Testis (tissue), 3 donors: ENCODE data around the gene RAI1. TPM values are rescaled to one million over a fixed set of nuclear protein-coding genes. Genes with fewer than 3 reads are reported as not detected.
"Not testable (repeated sequence)": the region's sequence is repeated elsewhere in the genome, so short reads cannot be mapped to it uniquely, and the experiment has no call there.

Source experiments
- DNase-seq: peaks from one replicate; pipeline ENCODE4 v3.0.0-alpha.2; 2019
- H3K27ac ChIP-seq, 2 donors: fragments of 200-600 bp; sonication (generic); one replicate each; pipeline ENCODE4 v1.5.1; 2019
- H3K27me3 ChIP-seq: fragments of 200-600 bp; sonication (generic); one replicate; pipeline ENCODE4 v1.5.1; 2019
- H3K36me3 ChIP-seq: fragments of 200-600 bp; sonication (generic); one replicate; pipeline ENCODE4 v1.5.1; 2017; ENCODE audit warnings: low read depth; ENCODE audit errors: missing control alignments
- H3K4me1 ChIP-seq: fragments of 200-600 bp; sonication (generic); one replicate; pipeline ENCODE4 v1.5.1; 2019
- H3K4me3 ChIP-seq, 2 donors: fragments of 200-600 bp; sonication (generic); one replicate each; pipeline ENCODE4 v1.5.1; 2017 to 2019
- H3K9me3 ChIP-seq: fragments of 200-600 bp; sonication (generic); one replicate; pipeline ENCODE4 v1.5.1; 2017
- POLR2A ChIP-seq: fragments of 450-650 bp; IDR thresholded peaks from one replicate; pipeline ENCODE4 v1.6.1; 2017; ENCODE audit warnings: antibody characterized with exemption, mild to moderate bottlenecking, moderate library complexity
- WGBS, 2 donors: methylation state at CpG; one replicate each; pipeline ENCODE4 v1.1.5; 2018; 5-methylcytosine and 5-hydroxymethylcytosine counted together
- intact Hi-C: fragments of 100-400 bp; cut with DNase I; formaldehyde crosslinking; loops from one replicate; pipeline ENCODE4 v1.15.1; 2023; ENCODE audit warnings: low total_unique reads
- polyA plus RNA-seq: library from polyadenylated mRNA; stranded (reverse); fragments of 350-450 nt; fragmentation: Illumina TruSeq; extraction: RNeasy Lipid Tissue Mini Kit (QIAGEN cat#74804); gene quantifications from one replicate; pipeline ENCODE4 v1.2.3, GENCODE V29; 2014; ENCODE audit warnings: low read depth, low replicate concordance; ENCODE audit not compliant: insufficient read depth
- total RNA-seq, 2 donors: library from RNA; depleted of rRNA; stranded (reverse); fragments of >200 nt; gene quantifications; one replicate each; pipeline ENCODE4 v1.2.3, GENCODE V29; 2016
- TF ChIP-seq, protein P1 (sequence below), 3 experiments: fragments of 450-650 bp in 2 of 3; fragments of 200-600 bp in 1 of 3; sonication (generic) in 1 of 3; IDR thresholded peaks; one replicate each; pipeline ENCODE4 v1.5.1; 2016 to 2019; ENCODE audit warnings: antibody characterized with exemption in 3 of 3, mild to moderate bottlenecking in 2 of 3, moderate library complexity in 1 of 3

RAI1 gene
- total and polyA plus RNA-seq, 3 donors from 2014 or later = 17.5 to 44.5 (median 42.8) TPM

GRCh38 chr17:17676752-17677151 lies 4.5 kb upstream of the RAI1 start:
- no peaks in the 10 kb centered on the region for H3K9me3 ChIP-seq
- TF ChIP-seq, protein P1, sequence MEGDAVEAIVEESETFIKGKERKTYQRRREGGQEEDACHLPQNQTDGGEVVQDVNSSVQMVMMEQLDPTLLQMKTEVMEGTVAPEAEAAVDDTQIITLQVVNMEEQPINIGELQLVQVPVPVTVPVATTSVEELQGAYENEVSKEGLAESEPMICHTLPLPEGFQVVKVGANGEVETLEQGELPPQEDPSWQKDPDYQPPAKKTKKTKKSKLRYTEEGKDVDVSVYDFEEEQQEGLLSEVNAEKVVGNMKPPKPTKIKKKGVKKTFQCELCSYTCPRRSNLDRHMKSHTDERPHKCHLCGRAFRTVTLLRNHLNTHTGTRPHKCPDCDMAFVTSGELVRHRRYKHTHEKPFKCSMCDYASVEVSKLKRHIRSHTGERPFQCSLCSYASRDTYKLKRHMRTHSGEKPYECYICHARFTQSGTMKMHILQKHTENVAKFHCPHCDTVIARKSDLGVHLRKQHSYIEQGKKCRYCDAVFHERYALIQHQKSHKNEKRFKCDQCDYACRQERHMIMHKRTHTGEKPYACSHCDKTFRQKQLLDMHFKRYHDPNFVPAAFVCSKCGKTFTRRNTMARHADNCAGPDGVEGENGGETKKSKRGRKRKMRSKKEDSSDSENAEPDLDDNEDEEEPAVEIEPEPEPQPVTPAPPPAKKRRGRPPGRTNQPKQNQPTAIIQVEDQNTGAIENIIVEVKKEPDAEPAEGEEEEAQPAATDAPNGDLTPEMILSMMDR (IDR thresholded peaks at IDR 0.05) = no peak
- no peak for TF ChIP-seq POLR2A
- H3K27ac ChIP-seq = no peak overlapping the region
- H3K4me1 ChIP-seq = peaks cover 12% of the 10 kb centered on the region
- 82 to 91% methylated on average over 6 of the region's 6 CpGs for WGBS, 2 donors
- no peaks in the 10 kb centered on the region for H3K27me3 ChIP-seq
- no peak overlapping the region for H3K4me3 ChIP-seq
- intact Hi-C loops = no loop called here
- H3K36me3 ChIP-seq = no peaks in the 10 kb centered on the region
- DNase-seq = no peak

DNA sequence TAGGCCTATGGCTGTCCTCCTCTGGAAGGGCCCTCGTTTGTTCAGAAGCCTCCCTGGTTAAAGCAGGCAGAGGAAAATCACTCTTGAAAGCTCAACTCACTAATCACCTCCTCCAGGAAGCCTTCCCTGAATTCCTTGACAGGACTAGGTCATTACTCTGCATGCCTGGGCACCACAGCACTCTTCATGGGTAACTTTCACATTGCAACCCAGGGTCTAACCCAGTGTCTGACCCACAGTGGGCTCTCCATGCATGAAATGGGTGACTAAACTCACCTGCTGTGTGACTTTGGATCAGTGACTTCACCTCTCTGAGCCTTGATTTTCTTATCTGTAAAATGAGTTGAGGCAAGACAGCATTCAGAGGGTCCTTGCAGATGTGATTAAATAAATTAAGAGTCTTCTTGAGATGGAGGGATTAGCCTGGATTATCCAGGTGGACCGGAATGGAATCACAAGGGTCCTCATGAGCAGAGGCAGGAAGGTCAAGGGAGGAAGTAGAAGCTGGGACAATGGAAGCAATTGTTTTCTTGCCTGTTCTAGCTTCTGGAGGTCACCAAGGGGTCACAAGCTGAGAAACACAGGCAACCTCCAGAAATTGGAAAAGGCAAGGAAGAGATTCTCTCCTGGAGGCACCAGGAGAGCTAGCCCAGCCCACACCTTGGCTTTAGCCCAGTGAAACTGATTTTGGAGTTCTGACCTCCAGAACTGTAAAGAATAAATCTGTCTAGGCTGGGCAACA lies 3.8 kb upstream of the RAI1 start:
- Histone ChIP-seq H3K27me3 (no peaks in the 10 kb centered on the region), H3K4me1 (peaks cover 9% of the 10 kb centered on the region), H3K4me3 (no peak overlapping the region), H3K36me3 (no peaks in the 10 kb centered on the region), H3K9me3 (no peaks in the 10 kb centered on the region), H3K27ac (no peak overlapping the region)
- intact Hi-C loops = no loop called here
- 71 to 79% methylated on average over 2 of the region's 2 CpGs for WGBS, 2 donors
- no peak for DNase-seq
- no peak for TF ChIP-seq POLR2A
- TF ChIP-seq, protein P1 (IDR thresholded peaks at IDR 0.05) = no peak

DNA sequence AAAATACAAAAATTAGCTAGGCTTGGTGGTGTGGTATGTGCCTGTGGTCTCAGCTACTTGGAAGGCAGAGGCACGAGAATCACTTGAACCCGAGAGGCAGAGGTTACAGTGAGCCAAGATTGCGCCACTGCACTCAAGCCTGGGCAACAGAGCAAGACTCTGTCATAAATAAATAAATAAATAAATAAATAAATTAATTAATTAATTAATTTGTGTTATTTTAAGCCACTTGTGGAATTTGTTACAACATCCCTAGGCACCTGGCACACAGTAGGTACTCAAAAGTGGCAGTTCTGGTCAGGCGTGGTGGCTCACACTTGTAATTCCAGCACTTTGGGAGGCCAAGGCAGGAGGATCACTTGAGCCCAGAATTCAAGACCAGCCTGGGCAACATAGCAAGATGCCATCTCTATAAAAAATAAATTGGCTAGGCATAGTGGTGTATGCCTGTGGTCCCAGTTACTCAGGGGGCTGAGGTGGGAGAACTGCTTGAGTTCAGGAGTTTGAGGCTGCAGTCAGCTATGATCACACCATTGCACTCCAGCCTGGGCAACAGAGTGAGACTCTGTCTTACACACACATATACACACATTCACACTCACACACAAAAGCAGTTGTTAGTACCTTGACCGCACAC lies 3.1 kb upstream of the RAI1 start:
- peaks cover 10% of the 10 kb centered on the region for H3K4me1 ChIP-seq
- H3K36me3 ChIP-seq, H3K27me3 ChIP-seq, DNase-seq, H3K4me3 ChIP-seq, intact Hi-C loops, H3K27ac ChIP-seq, H3K9me3 ChIP-seq: not testable (repeated sequence)
- 92 to 93% methylated on average over 5 of the region's 5 CpGs for WGBS, 2 donors

- DNase-seq = no peak
- intact Hi-C loops = no loop called here
Measured at GRCh38 chr17:17679243-17679642, 2.0 kb upstream of the RAI1 start.

DNA sequence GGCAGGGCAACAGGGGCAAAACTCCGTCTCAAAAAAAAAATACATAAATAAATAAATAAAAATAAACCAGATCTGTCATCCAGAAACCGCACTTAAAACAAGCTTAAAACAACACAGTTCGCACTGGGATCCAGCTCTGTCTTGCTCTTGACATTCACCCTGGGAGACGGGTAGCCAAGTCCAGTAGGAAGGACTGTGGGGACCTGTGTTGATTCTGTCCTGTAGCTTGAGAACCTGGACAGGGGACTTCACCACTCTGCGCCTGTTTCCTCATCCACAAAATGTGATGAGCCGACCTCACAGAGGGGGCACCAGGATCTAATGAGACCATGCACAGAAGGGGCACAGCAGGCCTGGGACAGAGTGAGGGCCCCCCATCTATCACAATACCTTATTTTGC lies 1.5 kb upstream of the RAI1 start:
- no peak for DNase-seq

More at GRCh38 chr17:17679243-17679642, 2.0 kb upstream of the RAI1 start:
- Histone ChIP-seq H3K36me3 (no peaks in the 10 kb centered on the region), H3K27me3 (no peaks in the 10 kb centered on the region), H3K27ac (no peak overlapping the region), H3K4me1 (peaks cover 17% of the 10 kb centered on the region), H3K9me3 (no peaks in the 10 kb centered on the region), H3K4me3 (no peak overlapping the region)
- WGBS, 2 donors = 91 to 93% methylated on average over 6 of the region's 6 CpGs
- TF ChIP-seq, protein P1 (IDR thresholded peaks at IDR 0.05) = no peak
- TF ChIP-seq POLR2A = no peak

More for the DNA sequence above, 1.5 kb upstream of the RAI1 start:
- no peak overlapping the region for H3K4me3 ChIP-seq
- no peak for TF ChIP-seq POLR2A
- TF ChIP-seq, protein P1 (IDR thresholded peaks at IDR 0.05) = no peak
- H3K27ac ChIP-seq = no peak overlapping the region
- H3K4me1 ChIP-seq = peaks cover 17% of the 10 kb centered on the region
- no peaks in the 10 kb centered on the region for H3K36me3 ChIP-seq
- H3K27me3 ChIP-seq = no peaks in the 10 kb centered on the region
- intact Hi-C loops = loop anchor here (5.0 to 10.0 kb wide), 3 partner anchors 133 to 355 kb away; partner anchors contain the start of genes ATPAF2 and GID4
- 84 to 90% methylated on average over 6 of the region's 6 CpGs for WGBS, 2 donors
- H3K9me3 ChIP-seq = no peaks in the 10 kb centered on the region
